HG02884 (cell line): ENCODE results near the gene NAIF1.
"Not testable (repeated sequence)": the region's sequence is repeated elsewhere in the genome, so short reads cannot be mapped to it uniquely, and the experiment has no call there.

Experiments
- ATAC-seq: cut with Tn5 transposase; IDR thresholded peaks from one replicate; pipeline ENCODE4 v1.9.1; 2021; ENCODE audit warnings: mild to moderate bottlenecking, moderate library complexity; ENCODE audit not compliant: unreplicated experiment

Gene NAIF1

GRCh38 chr9:128066713-128067644 lies at the start of gene NAIF1:
TSS of gene NAIF1 (minus strand) at chr9:128067320. CDS start at chr9:128067101, 219 bp downstream.
- peak; percentile 59 for ATAC-seq

- ATAC-seq = no peak
Measured at GRCh38 chr9:128116104-128117083, 49.3 kb upstream of the NAIF1 start.

GRCh38 chr9:128115187-128116103 lies 48.3 kb upstream of the NAIF1 start:
- ATAC-seq = no peak

GRCh38 chr9:128114326-128115186 lies 47.4 kb upstream of the NAIF1 start:
- ATAC-seq = no peak

- ATAC-seq = no peak
Measured at GRCh38 chr9:128113526-128114325, 46.6 kb upstream of the NAIF1 start.

- ATAC-seq = not testable (repeated sequence)
Measured at GRCh38 chr9:128111726-128112125, 44.6 kb upstream of the NAIF1 start.

GRCh38 chr9:128109050-128109709 lies 42.1 kb upstream of the NAIF1 start:
- ATAC-seq = no peak

GRCh38 chr9:128108269-128109049 lies 41.3 kb upstream of the NAIF1 start:
- ATAC-seq = no peak

GRCh38 chr9:128107468-128108268 lies 40.5 kb upstream of the NAIF1 start:
- ATAC-seq = no peak

GRCh38 chr9:128106940-128107467 lies 39.9 kb upstream of the NAIF1 start:
- ATAC-seq = no peak

- no peak for ATAC-seq
Measured at GRCh38 chr9:128106181-128106939, 39.2 kb upstream of the NAIF1 start.

- ATAC-seq = no peak
Measured at GRCh38 chr9:128105538-128106175, 38.5 kb upstream of the NAIF1 start.

- no peak for ATAC-seq
Measured at GRCh38 chr9:128104171-128104618, 37.1 kb upstream of the NAIF1 start.

GRCh38 chr9:128103589-128103962 lies 36.5 kb upstream of the NAIF1 start:
- ATAC-seq = no peak
